OCI-LY3 (cell line): ENCODE data around the gene CAPRIN2.

Experiments used
- H2AFZ ChIP-seq: fragments of 200-600, 300-600 bp; shearing (Covaris generic); 2 replicates; pipeline ENCODE4 v1.6.0; 2014; ENCODE audit warnings: antibody characterized with exemption, low read depth, low read length
- H3K27ac ChIP-seq: fragments of 200-600, 300-600 bp; sonication (generic); 2 replicates; pipeline ENCODE4 v1.5.1; 2014; ENCODE audit warnings: mild to moderate bottlenecking, low read length, moderate library complexity, mixed read lengths
- H3K27me3 ChIP-seq: fragments of 200-600, 300-600 bp; sonication (generic); 2 replicates; pipeline ENCODE4 v1.6.1; 2014; ENCODE audit warnings: low read depth, low read length, mixed read lengths
- H3K36me3 ChIP-seq: fragments of 200-600, 300-600 bp; sonication (generic); replicated peaks from 2 replicates; pipeline ENCODE3; 2014; ENCODE audit warnings: low read depth, low read length, mixed read lengths
- H3K4me1 ChIP-seq: fragments of 300-600, 200-600 bp; sonication (generic); 2 replicates; pipeline ENCODE4 v1.6.1; 2014; ENCODE audit warnings: low read length, mixed read lengths
- H3K4me2 ChIP-seq: fragments of 200-600, 300-600 bp; sonication (generic); 2 replicates; pipeline ENCODE4 v1.6.1; 2014; ENCODE audit warnings: low read length, mixed read lengths
- H3K4me3 ChIP-seq: fragments of 300-600, 200-600 bp; sonication (generic); 2 replicates; pipeline ENCODE4 v1.5.1; 2014; ENCODE audit warnings: antibody characterized with exemption, mild to moderate bottlenecking, low read length, moderate library complexity
- H3K79me2 ChIP-seq: fragments of 300-600, 200-600 bp; shearing (Covaris generic); 2 replicates; pipeline ENCODE4 v1.6.1; 2014; ENCODE audit warnings: mild to moderate bottlenecking, low read length, mixed read lengths
- H3K9ac ChIP-seq: fragments of 300-600, 200-600 bp; shearing (Covaris generic); 2 replicates; pipeline ENCODE4 v1.6.0; 2014; ENCODE audit warnings: mild to moderate bottlenecking, low read length, moderate library complexity
- H3K9me3 ChIP-seq: fragments of 200-600, 300-600 bp; shearing (Covaris generic); 2 replicates; pipeline ENCODE4 v1.6.1; 2014; ENCODE audit warnings: low read length, mixed read lengths; ENCODE audit not compliant: insufficient read depth
- H4K20me1 ChIP-seq: fragments of 200-600, 300-600 bp; sonication (generic); 2 replicates; pipeline ENCODE4 v1.6.1; 2016; ENCODE audit warnings: low read length, mixed read lengths; ENCODE audit not compliant: insufficient read depth
- EZH2phosphoT487 ChIP-seq: fragments of 200-600 bp; shearing (Covaris generic); IDR thresholded peaks from 2 replicates; pipeline ENCODE4 v1.6.1; 2018; ENCODE audit warnings: antibody characterized with exemption, mixed run types, low read depth
- TF ChIP-seq, protein P1 (sequence below): fragments of 200-600, 300-600 bp; sonication (generic); IDR thresholded peaks from 2 replicates; pipeline ENCODE4 v1.5.1; 2014; ENCODE audit warnings: antibody characterized with exemption, low read length, low read depth

CAPRIN2 gene

DNA sequence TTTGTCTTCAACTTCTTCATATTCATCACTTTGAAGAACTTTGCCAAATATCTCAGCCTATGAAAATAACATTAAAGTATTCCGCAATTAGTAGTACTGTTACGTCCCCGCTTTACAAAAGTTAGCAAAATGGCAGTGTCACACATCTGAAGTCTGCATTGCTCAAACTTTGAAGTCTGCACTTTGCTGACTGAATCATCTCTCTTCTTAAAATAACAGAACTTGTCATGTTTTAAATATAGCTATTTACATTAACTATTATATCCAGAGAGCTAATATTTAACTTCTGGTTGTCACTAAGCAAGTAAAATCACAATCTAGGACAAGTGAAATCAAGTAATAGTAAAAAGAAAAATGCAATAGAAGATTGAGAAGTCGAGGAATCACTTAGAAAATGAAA is 93.5 kb downstream of the CAPRIN2 start:
- no peaks in the 10 kb centered on the region for H3K4me1 ChIP-seq
- H3K27me3 ChIP-seq, result no peaks in the 10 kb centered on the region
- H3K79me2 ChIP-seq, result no peaks in the 10 kb centered on the region
- no peak overlapping the region for H3K4me2 ChIP-seq
- H3K4me3 ChIP-seq, result no peak overlapping the region
- no peaks in the 10 kb centered on the region for H3K9me3 ChIP-seq
- no peak overlapping the region for H2AFZ ChIP-seq
- H3K27ac ChIP-seq, result no peak overlapping the region
- H3K9ac ChIP-seq, result no peak overlapping the region
- TF ChIP-seq EZH2phosphoT487, result no peak
- TF ChIP-seq, protein P1, sequence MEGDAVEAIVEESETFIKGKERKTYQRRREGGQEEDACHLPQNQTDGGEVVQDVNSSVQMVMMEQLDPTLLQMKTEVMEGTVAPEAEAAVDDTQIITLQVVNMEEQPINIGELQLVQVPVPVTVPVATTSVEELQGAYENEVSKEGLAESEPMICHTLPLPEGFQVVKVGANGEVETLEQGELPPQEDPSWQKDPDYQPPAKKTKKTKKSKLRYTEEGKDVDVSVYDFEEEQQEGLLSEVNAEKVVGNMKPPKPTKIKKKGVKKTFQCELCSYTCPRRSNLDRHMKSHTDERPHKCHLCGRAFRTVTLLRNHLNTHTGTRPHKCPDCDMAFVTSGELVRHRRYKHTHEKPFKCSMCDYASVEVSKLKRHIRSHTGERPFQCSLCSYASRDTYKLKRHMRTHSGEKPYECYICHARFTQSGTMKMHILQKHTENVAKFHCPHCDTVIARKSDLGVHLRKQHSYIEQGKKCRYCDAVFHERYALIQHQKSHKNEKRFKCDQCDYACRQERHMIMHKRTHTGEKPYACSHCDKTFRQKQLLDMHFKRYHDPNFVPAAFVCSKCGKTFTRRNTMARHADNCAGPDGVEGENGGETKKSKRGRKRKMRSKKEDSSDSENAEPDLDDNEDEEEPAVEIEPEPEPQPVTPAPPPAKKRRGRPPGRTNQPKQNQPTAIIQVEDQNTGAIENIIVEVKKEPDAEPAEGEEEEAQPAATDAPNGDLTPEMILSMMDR, result no peak
- H3K36me3 ChIP-seq, result peaks cover 20% of the 10 kb centered on the region
- H4K20me1 ChIP-seq, result no peaks in the 10 kb centered on the region
